ENCODE measurements around the gene HJURP.

- TF ChIP-seq, protein P1, sequence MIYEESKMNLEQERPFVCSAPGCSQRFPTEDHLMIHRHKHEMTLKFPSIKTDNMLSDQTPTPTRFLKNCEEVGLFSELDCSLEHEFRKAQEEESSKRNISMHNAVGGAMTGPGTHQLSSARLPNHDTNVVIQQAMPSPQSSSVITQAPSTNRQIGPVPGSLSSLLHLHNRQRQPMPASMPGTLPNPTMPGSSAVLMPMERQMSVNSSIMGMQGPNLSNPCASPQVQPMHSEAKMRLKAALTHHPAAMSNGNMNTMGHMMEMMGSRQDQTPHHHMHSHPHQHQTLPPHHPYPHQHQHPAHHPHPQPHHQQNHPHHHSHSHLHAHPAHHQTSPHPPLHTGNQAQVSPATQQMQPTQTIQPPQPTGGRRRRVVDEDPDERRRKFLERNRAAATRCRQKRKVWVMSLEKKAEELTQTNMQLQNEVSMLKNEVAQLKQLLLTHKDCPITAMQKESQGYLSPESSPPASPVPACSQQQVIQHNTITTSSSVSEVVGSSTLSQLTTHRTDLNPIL (CRISPR knock-in tag; IDR thresholded peaks at IDR 0.05; ENCODE audit: low read depth) = no peak
- TF ChIP-seq ZFP30 (CRISPR knock-in tag; IDR thresholded peaks at IDR 0.05) (no peak), SNAI2 (CRISPR knock-in tag; IDR thresholded peaks at IDR 0.05) (no peak), RARB (CRISPR knock-in tag; IDR thresholded peaks at IDR 0.05) (no peak), ARNTL (CRISPR knock-in tag; IDR thresholded peaks at IDR 0.05; ENCODE audit: borderline replicate concordance, low read depth) (no peak), ZNF565 (CRISPR knock-in tag; conservative IDR thresholded peaks at IDR 0.05; ENCODE audit: low read depth) (no peak), OSR1 (CRISPR knock-in tag; IDR thresholded peaks at IDR 0.05) (no peak), TCF4 (CRISPR knock-in tag; IDR thresholded peaks at IDR 0.05; ENCODE audit: borderline replicate concordance) (no peak)
Observed at GRCh38 chr2:233835230-233836186, 18.8 kb downstream of the HJURP start.

Data from SK-N-SH treated with all-trans-retinoic acid at 6 μM for 48 hours (cell line).